Activated CD8-positive, alpha-beta memory T cell treated with anti-CD3 and anti-CD28 coated beads, Interleukin-2, amount 10 ng/mL, durations not matched to agents 7 days and 5 days (primary cell): Measurements from ENCODE around the gene MDGA2. TPM values are rescaled to one million over a fixed set of nuclear protein-coding genes. Genes with fewer than 3 reads are reported as not detected.
"Not testable (repeated sequence)": the region's sequence is repeated elsewhere in the genome, so short reads cannot be mapped to it uniquely, and the experiment has no call there.

Experiments used
- ATAC-seq: fragments of 150-1000 bp; cut with Tn5 transposase; one replicate; pipeline ENCODE4 v1.10.0; 2021; ENCODE audit warnings: moderate library complexity
- CTCF ChIA-PET: fragments of 350-600 bp; sonication (Branson Sonifier 250); formaldehyde crosslinking; loops from one replicate; lab custom pipeline; 2021; ENCODE audit warnings: antibody characterized with exemption; lab: Charles Lee
- DNase-seq: peaks from one replicate; pipeline ENCODE4 v3.0.0-alpha.2; 2020
- H3K27ac Mint-ChIP-seq: one replicate; pipeline ENCODE4 v1.8.0; 2021; ENCODE audit warnings: mild to moderate bottlenecking, mixed read lengths
- H3K27me3 Mint-ChIP-seq: one replicate; pipeline ENCODE4 v1.8.0; 2021; ENCODE audit warnings: mixed read lengths
- H3K36me3 Mint-ChIP-seq: one replicate; pipeline ENCODE4 v1.8.0; 2021; ENCODE audit warnings: mild to moderate bottlenecking, mixed read lengths
- H3K4me1 Mint-ChIP-seq: one replicate; pipeline ENCODE4 v1.8.0; 2021; ENCODE audit warnings: mixed read lengths
- H3K4me3 Mint-ChIP-seq: one replicate; pipeline ENCODE4 v1.8.0; 2021; ENCODE audit warnings: mild to moderate bottlenecking, moderate library complexity, mixed read lengths
- H3K9me3 Mint-ChIP-seq: one replicate; pipeline ENCODE4 v1.8.0; 2022; ENCODE audit warnings: low read depth, mixed read lengths
- total RNA-seq, 2 experiments: library from RNA; stranded (reverse); gene quantifications; one replicate each; pipeline ENCODE4 v1.2.3, GENCODE V29; 2021

MDGA2 gene
- total RNA-seq, 2 experiments from 2014 or later = not detected

DNA sequence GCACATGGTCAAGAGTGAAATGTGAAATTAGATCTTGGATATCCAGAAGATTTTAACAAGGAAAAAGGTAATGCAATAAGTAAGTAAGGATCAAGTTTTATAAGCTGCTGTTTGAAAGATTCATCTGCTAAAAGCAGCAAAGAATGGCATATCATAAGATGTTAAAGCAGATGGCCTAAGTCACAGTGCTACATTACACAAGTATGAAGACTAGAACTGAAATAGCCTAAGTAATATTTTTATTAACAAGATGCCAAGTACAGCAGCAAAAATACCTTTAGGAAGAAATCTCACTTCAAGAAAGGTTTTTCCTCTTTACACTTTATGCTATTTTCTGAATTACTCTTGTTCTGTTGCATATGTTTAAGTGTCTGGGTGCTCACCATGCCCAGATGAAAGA is 414.1 kb downstream of the MDGA2 start:
- CTCF ChIA-PET = no interaction called here
- H3K9me3 Mint-ChIP-seq = peaks cover 8% of the 10 kb centered on the region
- DNase-seq (no peak), ATAC-seq (no peak)
- H3K27me3 Mint-ChIP-seq = no peaks in the 10 kb centered on the region
- no peaks in the 10 kb centered on the region for H3K4me1 Mint-ChIP-seq
- no peaks in the 10 kb centered on the region for H3K36me3 Mint-ChIP-seq
- no peak overlapping the region for H3K4me3 Mint-ChIP-seq
- no peak overlapping the region for H3K27ac Mint-ChIP-seq

DNA sequence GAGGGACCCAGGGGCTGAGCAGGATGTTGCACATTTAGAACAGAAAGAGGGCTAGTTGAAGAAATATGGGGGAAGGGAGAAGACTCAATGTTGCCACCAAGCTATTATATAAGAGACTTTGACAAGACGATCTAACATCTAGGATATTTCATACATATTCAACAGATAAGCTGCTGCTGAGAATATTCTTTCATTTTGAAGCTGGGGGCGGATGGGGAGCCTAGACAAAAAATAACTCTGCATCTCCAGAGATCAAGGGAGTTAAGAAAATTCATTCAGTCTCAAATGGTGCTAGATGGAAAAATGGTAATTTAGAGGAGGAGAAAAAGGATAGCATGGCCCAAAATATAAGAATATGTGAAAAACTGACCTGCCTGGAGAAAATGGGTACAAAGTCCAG is 415.6 kb downstream of the MDGA2 start:
- no peaks in the 10 kb centered on the region for H3K27me3 Mint-ChIP-seq
- peaks cover 11% of the 10 kb centered on the region for H3K9me3 Mint-ChIP-seq
- no peak for ATAC-seq
- H3K4me1 Mint-ChIP-seq = no peaks in the 10 kb centered on the region
- no peak for DNase-seq
- CTCF ChIA-PET = no interaction called here
- no peak overlapping the region for H3K27ac Mint-ChIP-seq
- H3K36me3 Mint-ChIP-seq = no peaks in the 10 kb centered on the region
- H3K4me3 Mint-ChIP-seq = no peak overlapping the region

DNA sequence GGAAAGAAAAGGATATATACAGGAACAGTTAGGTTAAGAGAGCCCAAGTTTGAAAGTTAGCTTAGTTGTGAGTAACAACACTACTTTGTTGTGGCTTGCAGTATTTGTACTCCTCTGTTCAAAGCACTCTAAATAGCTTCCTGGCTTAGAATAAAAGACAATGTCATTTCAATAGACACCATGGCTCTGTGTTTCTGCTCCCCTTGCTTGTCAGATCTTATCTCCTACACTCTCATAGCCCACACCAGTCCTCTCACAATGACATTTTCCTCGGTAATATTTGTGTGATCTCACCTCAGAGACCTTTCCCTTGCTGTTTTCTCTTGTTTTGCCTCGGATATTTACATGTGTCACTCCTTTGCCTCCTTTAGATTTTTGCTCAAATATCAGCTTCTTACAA is 418.4 kb downstream of the MDGA2 start:
- DNase-seq (no peak), ATAC-seq (no peak)
- H3K9me3 Mint-ChIP-seq = peaks cover 20% of the 10 kb centered on the region
- CTCF ChIA-PET = no interaction called here
- no peak overlapping the region for H3K27ac Mint-ChIP-seq
- H3K4me1 Mint-ChIP-seq = no peaks in the 10 kb centered on the region
- no peaks in the 10 kb centered on the region for H3K27me3 Mint-ChIP-seq
- no peak overlapping the region for H3K4me3 Mint-ChIP-seq
- H3K36me3 Mint-ChIP-seq = no peaks in the 10 kb centered on the region

DNA sequence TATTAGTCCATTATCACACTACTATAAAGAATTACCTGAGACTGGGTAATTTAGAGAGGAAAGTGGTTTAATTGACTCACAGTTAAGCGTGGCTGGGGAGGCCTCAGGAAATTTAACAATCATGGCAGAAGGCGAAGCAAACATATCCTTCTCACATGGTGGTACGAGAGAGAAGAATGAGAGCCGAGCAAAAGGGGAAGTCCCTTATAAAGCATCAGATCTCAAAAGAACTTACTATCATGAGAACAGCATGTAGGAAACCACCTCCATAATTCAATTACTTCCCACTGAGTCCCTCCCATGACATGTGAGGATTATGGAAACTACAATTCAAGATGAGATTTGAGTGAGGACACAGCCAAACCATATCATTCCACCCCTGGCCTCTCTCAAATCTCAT is 422.6 kb downstream of the MDGA2 start:
- Mint-ChIP-seq H3K4me1 (no peaks in the 10 kb centered on the region), H3K36me3 (no peaks in the 10 kb centered on the region), H3K4me3 (no peak overlapping the region), H3K27ac (no peak overlapping the region), H3K9me3 (peaks cover 17% of the 10 kb centered on the region), H3K27me3 (no peaks in the 10 kb centered on the region)
- CTCF ChIA-PET = no interaction called here
- ATAC-seq (no peak), DNase-seq (no peak)

DNA sequence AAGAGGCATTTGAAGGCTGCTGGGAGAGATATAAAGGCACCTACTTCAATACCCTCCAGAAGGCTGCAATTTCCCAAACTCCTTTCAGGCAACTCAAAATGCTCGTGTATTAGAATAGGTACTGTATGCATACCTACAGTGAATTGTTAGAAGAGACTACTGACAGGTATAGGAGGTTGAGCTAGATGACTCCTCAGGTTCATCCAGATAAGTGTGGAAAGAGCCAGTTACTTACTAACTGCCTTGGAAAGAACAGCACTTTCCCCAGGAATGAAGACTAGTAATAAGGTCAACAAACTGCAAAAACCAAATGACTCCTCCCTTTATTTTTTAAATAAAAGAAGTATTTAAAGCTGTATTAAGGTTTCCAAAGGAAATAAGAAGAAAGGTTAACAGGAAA is 429.0 kb downstream of the MDGA2 start:
- ATAC-seq (no peak), DNase-seq (no peak)
- no peak overlapping the region for H3K27ac Mint-ChIP-seq
- no peaks in the 10 kb centered on the region for H3K36me3 Mint-ChIP-seq
- CTCF ChIA-PET = no interaction called here
- H3K4me3 Mint-ChIP-seq = no peak overlapping the region
- peaks cover 10% of the 10 kb centered on the region for H3K9me3 Mint-ChIP-seq
- no peaks in the 10 kb centered on the region for H3K4me1 Mint-ChIP-seq
- H3K27me3 Mint-ChIP-seq = no peaks in the 10 kb centered on the region

DNA sequence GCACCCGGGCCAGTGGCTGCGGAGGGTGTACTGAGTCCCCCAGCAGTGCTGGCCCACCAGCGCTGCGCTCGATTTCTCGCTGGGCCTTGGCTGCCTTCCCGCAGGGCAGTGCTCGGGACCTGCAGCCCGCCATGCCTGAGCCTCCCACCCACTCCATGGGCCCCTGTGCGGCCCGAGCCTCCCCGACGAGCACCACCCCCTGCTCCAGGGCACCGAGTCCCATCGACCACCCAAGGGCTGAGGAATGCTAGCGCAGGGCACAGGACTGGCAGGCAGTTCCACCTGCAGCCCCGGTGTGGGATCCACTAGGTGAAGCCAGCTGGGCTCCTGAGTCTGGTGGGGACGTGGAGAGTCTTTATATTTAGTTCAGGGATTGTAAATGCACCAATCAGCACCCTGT is 432.8 kb downstream of the MDGA2 start:
- H3K4me3 Mint-ChIP-seq, CTCF ChIA-PET: not testable (repeated sequence)

DNA sequence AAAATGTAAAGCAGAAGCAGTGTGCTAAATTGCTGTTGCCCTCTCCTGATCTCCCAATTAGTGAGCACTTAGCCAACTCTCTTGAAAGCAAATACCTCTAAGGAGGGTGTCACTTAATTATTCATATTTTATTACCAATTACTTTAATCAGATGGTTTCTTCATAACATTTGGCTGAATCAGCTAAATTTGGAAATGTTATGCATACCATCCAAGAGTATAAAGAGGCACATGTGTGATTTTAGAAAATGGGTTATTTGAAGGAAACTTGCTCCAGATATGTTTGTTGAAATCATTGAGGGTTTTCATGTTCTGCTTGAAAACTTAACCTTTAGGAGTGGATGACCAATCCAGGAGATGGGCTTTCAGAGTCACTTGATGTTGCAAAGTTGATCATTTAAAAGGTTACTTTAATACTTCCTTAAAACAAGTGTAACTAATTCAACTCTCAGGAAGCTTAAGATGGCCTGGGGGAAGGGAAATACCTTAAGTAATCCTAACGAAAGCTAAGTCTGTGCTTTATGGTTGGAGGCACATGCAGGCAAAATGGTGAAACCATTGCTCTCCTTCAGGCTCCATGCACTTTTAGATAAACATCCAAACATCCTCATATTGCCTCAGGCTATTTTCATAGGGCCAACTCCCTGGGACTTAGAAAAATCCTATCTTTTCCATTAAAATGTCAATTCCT is 434.5 kb downstream of the MDGA2 start:
- Mint-ChIP-seq H3K4me1 (no peaks in the 10 kb centered on the region), H3K27ac (no peak overlapping the region), H3K27me3 (no peaks in the 10 kb centered on the region), H3K4me3 (no peak overlapping the region), H3K9me3 (peaks cover 11% of the 10 kb centered on the region), H3K36me3 (no peaks in the 10 kb centered on the region)
- CTCF ChIA-PET = no interaction called here
- no peak for ATAC-seq
- no peak for DNase-seq

More for the DNA sequence above, 432.8 kb downstream of the MDGA2 start:
- DNase-seq, H3K27me3 Mint-ChIP-seq, H3K4me1 Mint-ChIP-seq, H3K27ac Mint-ChIP-seq, ATAC-seq, H3K36me3 Mint-ChIP-seq: not testable (repeated sequence)
- peaks cover 10% of the 10 kb centered on the region for H3K9me3 Mint-ChIP-seq

DNA sequence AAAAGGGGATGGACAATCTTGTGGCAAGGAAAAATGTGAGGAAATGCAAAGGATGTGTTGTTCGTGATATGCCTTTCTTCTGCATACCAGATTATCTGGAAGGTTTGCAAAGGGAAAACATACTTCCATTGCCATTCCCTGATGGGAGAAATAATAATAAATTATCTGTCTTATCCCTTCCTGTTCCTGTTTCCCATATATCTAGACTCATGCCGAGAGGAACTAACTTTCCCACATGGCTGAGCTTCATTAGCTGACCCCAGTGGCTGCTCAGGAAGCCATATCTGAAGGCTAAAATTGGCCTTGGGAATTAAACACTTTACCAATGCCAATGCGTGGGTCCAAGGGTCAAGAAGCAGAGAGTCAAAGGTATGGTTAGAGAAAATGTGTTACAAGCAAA is 439.8 kb downstream of the MDGA2 start:
- CTCF ChIA-PET = no interaction called here
- no peaks in the 10 kb centered on the region for H3K27me3 Mint-ChIP-seq
- DNase-seq (no peak), ATAC-seq (no peak)
- no peaks in the 10 kb centered on the region for H3K4me1 Mint-ChIP-seq
- H3K27ac Mint-ChIP-seq = no peak overlapping the region
- H3K36me3 Mint-ChIP-seq = no peaks in the 10 kb centered on the region
- H3K9me3 Mint-ChIP-seq = peaks cover 3% of the 10 kb centered on the region
- H3K4me3 Mint-ChIP-seq = no peak overlapping the region

DNA sequence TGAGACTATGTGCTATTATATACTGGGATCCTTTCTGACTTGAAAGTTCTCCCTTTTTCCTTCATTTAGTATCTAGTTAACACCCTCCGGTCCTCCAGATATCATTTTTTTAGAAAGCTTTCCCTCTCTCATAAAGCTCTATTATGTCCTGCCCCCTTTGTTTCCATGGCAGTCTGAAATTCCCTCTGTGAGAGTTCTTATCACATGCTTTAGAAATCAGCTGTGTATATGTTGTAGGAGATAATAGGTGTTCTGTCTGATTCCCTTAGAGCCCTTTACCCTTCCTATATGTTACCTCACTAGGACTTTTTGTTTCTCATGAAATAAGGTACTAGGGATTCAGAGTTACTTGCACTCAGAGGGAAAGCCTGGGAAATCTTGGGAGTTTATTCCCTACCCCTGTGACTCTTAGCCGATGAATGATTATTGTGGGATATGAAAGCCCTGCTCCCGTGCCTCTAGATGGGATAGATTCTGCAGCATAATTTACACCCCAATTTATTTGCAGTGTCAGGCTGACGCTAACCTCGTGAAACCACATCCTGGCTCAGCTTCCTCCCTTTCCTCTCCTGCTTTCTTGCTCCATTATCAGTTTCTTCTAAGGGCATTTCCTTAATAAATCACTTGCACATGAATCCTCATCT is 448.4 kb downstream of the MDGA2 start:
- Mint-ChIP-seq H3K36me3 (no peaks in the 10 kb centered on the region), H3K27me3 (no peaks in the 10 kb centered on the region)

DNA sequence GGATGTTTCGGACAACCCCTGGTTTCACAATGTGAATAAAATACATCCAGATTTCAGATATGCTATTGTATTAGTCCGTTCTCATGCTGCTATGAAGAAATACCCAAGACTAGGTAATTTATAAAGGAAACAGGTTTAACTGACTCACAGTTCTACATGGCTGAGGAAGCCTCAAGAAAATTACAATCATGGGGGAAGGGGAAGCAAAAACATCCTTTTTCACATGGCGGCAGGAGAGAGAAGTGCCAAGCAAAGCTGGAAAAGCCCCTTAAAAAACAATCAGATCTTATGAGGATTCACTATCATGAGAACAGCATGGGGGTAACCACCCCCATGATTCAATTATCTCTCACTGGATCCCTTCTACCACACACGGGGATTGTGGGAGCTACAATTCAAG is 451.7 kb downstream of the MDGA2 start:
- ATAC-seq (no peak), DNase-seq (no peak)
- peaks cover 4% of the 10 kb centered on the region for H3K9me3 Mint-ChIP-seq
- H3K27me3 Mint-ChIP-seq = no peaks in the 10 kb centered on the region
- no peak overlapping the region for H3K4me3 Mint-ChIP-seq
- H3K4me1 Mint-ChIP-seq = no peaks in the 10 kb centered on the region
- no peaks in the 10 kb centered on the region for H3K36me3 Mint-ChIP-seq
- CTCF ChIA-PET = no interaction called here
- no peak overlapping the region for H3K27ac Mint-ChIP-seq

More for the DNA sequence above, 448.4 kb downstream of the MDGA2 start:
- CTCF ChIA-PET = no interaction called here
- Mint-ChIP-seq H3K9me3 (peaks cover 3% of the 10 kb centered on the region), H3K4me3 (no peak overlapping the region), H3K4me1 (no peaks in the 10 kb centered on the region), H3K27ac (no peak overlapping the region)
- no peak for ATAC-seq
- DNase-seq = no peak

DNA sequence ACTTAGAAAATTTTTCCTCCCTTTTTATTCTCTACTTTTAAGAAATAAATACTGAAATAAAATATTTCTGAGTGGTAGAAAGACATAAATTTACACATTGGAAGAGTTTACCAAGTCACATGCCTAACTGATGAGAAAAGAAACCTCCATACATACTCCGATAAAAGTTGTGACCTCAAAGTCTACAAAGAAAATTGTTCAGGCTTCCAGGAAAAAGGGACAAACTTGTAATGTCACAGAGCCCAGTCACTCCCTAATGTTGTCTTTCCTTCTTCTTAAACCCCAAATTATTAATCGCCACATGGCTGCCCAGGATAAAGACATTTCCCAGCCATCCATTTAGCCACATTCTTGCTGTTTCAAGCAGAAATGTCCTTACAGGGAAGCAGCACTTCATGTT is 455.3 kb downstream of the MDGA2 start:
- peaks cover 4% of the 10 kb centered on the region for H3K9me3 Mint-ChIP-seq
- DNase-seq (no peak), ATAC-seq (no peak)
- no peak overlapping the region for H3K4me3 Mint-ChIP-seq
- CTCF ChIA-PET = no interaction called here
- no peak overlapping the region for H3K27ac Mint-ChIP-seq
- H3K4me1 Mint-ChIP-seq = no peaks in the 10 kb centered on the region
- H3K27me3 Mint-ChIP-seq = no peaks in the 10 kb centered on the region
- H3K36me3 Mint-ChIP-seq = no peaks in the 10 kb centered on the region

DNA sequence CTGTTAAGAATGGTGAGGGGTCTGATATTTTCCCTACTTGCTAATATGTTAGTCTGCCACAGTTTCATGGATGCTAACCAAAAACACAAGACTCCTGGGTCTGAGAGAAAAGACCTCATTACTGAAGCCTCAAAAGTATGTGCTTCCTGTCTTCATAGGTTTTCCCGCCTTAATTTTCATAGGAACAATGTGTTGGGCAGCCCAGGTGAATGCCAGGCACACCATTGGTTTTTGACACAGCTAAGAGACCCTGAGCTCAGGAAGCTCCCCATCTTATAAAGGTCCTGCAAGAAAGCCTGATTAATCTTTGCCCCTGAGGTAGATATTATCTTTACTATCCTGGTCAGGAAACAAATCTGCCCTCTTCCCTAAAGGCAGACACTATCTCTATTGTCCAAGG is 464.1 kb downstream of the MDGA2 start:
- H3K4me1 Mint-ChIP-seq = no peaks in the 10 kb centered on the region
- no peaks in the 10 kb centered on the region for H3K36me3 Mint-ChIP-seq
- H3K4me3 Mint-ChIP-seq = no peak overlapping the region
- H3K27me3 Mint-ChIP-seq = no peaks in the 10 kb centered on the region
- DNase-seq = no peak
- H3K27ac Mint-ChIP-seq = no peak overlapping the region
- ATAC-seq = no peak
- CTCF ChIA-PET = no interaction called here
- peaks cover 7% of the 10 kb centered on the region for H3K9me3 Mint-ChIP-seq

DNA sequence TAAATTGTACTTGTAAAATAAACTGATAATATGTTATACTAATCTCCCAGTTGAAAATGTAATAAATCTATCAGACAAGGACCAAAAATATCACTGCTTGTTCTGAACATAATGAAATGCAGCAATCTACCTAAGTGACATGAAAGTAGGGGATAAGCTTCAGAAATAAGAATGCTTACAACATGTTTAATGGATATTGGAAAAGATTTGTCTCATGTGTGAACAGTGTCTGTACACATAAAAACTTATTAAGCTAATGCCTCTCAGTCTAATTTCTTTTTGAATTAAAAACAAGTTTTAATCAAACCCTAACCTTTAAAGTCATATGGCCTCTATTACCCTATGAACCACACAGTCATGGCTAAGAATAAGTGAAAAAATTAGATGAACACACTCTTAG is 465.3 kb downstream of the MDGA2 start:
- peaks cover 9% of the 10 kb centered on the region for H3K9me3 Mint-ChIP-seq
- CTCF ChIA-PET = no interaction called here
- no peaks in the 10 kb centered on the region for H3K36me3 Mint-ChIP-seq
- DNase-seq (no peak), ATAC-seq (no peak)
- H3K27ac Mint-ChIP-seq = no peak overlapping the region
- H3K4me1 Mint-ChIP-seq = no peaks in the 10 kb centered on the region
- no peak overlapping the region for H3K4me3 Mint-ChIP-seq
- H3K27me3 Mint-ChIP-seq = no peaks in the 10 kb centered on the region

DNA sequence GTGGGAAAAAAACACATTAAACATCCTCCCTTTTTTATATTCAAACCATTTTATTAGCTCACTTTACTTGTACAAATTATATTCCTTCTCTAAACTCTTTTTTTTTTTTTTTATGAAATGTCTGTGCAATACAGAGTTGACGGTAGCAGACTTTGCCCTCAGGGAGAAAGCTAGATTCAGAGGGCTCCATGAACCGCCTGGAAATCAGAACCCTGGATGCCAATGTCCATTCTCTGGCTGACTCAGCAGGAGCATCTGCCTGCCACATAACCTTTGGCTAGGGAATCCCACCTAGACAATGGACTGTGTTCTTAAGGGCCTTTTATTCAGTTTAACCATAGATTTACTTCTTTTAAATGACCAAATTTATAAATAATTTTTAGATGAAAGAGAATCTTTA is 467.0 kb downstream of the MDGA2 start:
- H3K36me3 Mint-ChIP-seq = no peaks in the 10 kb centered on the region
- DNase-seq = no peak
- H3K4me3 Mint-ChIP-seq = no peak overlapping the region
- peaks cover 9% of the 10 kb centered on the region for H3K9me3 Mint-ChIP-seq
- ATAC-seq = no peak
- CTCF ChIA-PET = no interaction called here
- no peaks in the 10 kb centered on the region for H3K4me1 Mint-ChIP-seq
- H3K27ac Mint-ChIP-seq = no peak overlapping the region
- no peaks in the 10 kb centered on the region for H3K27me3 Mint-ChIP-seq
